GM12878 (cell line): ENCODE results near the gene ZNF423. TPM values are rescaled to one million over a fixed set of nuclear protein-coding genes. Genes with fewer than 3 reads are reported as not detected.

Experiments
- ATAC-seq: fragments of 200-7000 bp; cut with Tn5 transposase; 3 replicates; pipeline ENCODE4 v1.9.1; 2020; ENCODE audit warnings: mild to moderate bottlenecking, moderate library complexity
- BruUV-seq: library from RNA; stranded (reverse); fragments of 400-500 nt; replicated peaks from 2 replicates; lab custom pipeline; 2021; lab: Mats Ljungman, UMichigan
- CTCF ChIA-PET: fragments of 300-600 bp; sonication (Branson Sonifier 250); formaldehyde crosslinking; extraction: SDS; loops from one replicate; lab custom pipeline; 2021; ENCODE audit warnings: inconsistent platforms; lab: Yijun Ruan, JAX
- POLR2A ChIA-PET: fragments of 350-600 bp; formaldehyde crosslinking; extraction: SDS; loops from one replicate; lab custom pipeline; 2021; ENCODE audit warnings: inconsistent platforms; lab: Charles Lee
- RAD21 ChIA-PET: fragments of 300-600 bp; sonication (Branson Sonifier 250); formaldehyde crosslinking; loops from one replicate; lab custom pipeline; 2023; ENCODE audit warnings: antibody characterized with exemption; ENCODE audit not compliant: unreplicated experiment; lab: Charles Lee
- SMC1A ChIA-PET: fragments of 300-600 bp; sonication (Branson Sonifier 250); formaldehyde crosslinking; loops from one replicate; lab custom pipeline; 2023; ENCODE audit not compliant: unreplicated experiment, uncharacterized antibody; lab: Charles Lee
- DNase-seq: peaks from one replicate; pipeline ENCODE4 v3.0.0-alpha.2; 2011; ENCODE audit warnings: low read depth, low spot score
- FAIRE-seq: peaks from 3 replicates; lab custom pipeline; 2011; peaks lifted over from hg19 to GRCh38; lab: Jason Lieb, UNC
- H2AFZ ChIP-seq: 2 replicates; pipeline ENCODE4 v1.6.0; 2011; ENCODE audit warnings: low read depth, low read length, control low read depth; ENCODE audit not compliant: control insufficient read depth
- H3K27ac ChIP-seq: 2 replicates; pipeline ENCODE4 v1.5.1; 2011; ENCODE audit warnings: control low read depth; ENCODE audit not compliant: control insufficient read depth, insufficient read depth
- H3K27me3 ChIP-seq, 2 experiments: replicated peaks in 1 of 2; 2 replicates each; pipeline versions ENCODE4 v1.6.0 to v1.6.1; 2011; ENCODE audit warnings: low read length in 1 of 2; ENCODE audit not compliant: control insufficient read depth in 2 of 2, insufficient read depth in 2 of 2
- H3K36me3 ChIP-seq, 2 experiments: 2 replicates each; pipeline ENCODE4 v1.5.1; 2011; ENCODE audit warnings: low read length in 1 of 2; ENCODE audit not compliant: control insufficient read depth in 2 of 2, insufficient read depth in 2 of 2
- H3K4me1 ChIP-seq: 2 replicates; pipeline ENCODE4 v1.6.1; 2011; ENCODE audit warnings: mild to moderate bottlenecking, low read length, moderate library complexity, mixed read lengths; ENCODE audit not compliant: control insufficient read depth, insufficient read depth
- H3K4me2 ChIP-seq: 2 replicates; pipeline ENCODE4 v1.6.0; 2011; ENCODE audit warnings: control low read depth; ENCODE audit not compliant: control insufficient read depth, insufficient read depth
- H3K4me3 ChIP-seq: fragments of 200-600 bp; sonication (generic); 2 replicates; pipeline ENCODE4 v1.5.1; 2016
- H3K79me2 ChIP-seq: 2 replicates; pipeline ENCODE4 v1.6.0; 2011; ENCODE audit warnings: low read length; ENCODE audit not compliant: control insufficient read depth, insufficient read depth
- H3K9ac ChIP-seq: 2 replicates; pipeline ENCODE4 v1.8.0; 2011; ENCODE audit warnings: low read length, control low read depth, mixed read lengths; ENCODE audit not compliant: control insufficient read depth, insufficient read depth
- H3K9me3 ChIP-seq: replicated peaks from 3 replicates; pipeline ENCODE4 v1.5.1; 2011; ENCODE audit warnings: mild to moderate bottlenecking, low read length; ENCODE audit not compliant: control insufficient read depth, insufficient read depth
- H4K20me1 ChIP-seq: 2 replicates; pipeline ENCODE4 v1.6.0; 2011; ENCODE audit not compliant: control insufficient read depth, insufficient read depth
- BMI1 ChIP-seq: fragments of 450-650 bp; IDR thresholded peaks from 2 replicates; pipeline ENCODE4 v1.6.1; 2016; ENCODE audit warnings: mild to moderate bottlenecking, moderate library complexity, borderline replicate concordance
- FOXM1 ChIP-seq: IDR thresholded peaks from 2 replicates; pipeline ENCODE4 v1.6.1; 2012; ENCODE audit warnings: low read depth, mild to moderate bottlenecking, inconsistent platforms, low read length, moderate library complexity
- MYB ChIP-seq: fragments of 150-350 bp; IDR thresholded peaks from 2 replicates; pipeline ENCODE4 v1.6.1; 2014; ENCODE audit warnings: mild to moderate bottlenecking, low read depth, low read length, borderline replicate concordance
- NFXL1 ChIP-seq: fragments of 450-650 bp; IDR thresholded peaks from 2 replicates; pipeline ENCODE4 v1.6.1; 2017; ENCODE audit warnings: antibody characterized with exemption, mild to moderate bottlenecking, borderline replicate concordance
- PAX5 ChIP-seq: IDR thresholded peaks from 2 replicates; pipeline ENCODE4 v1.6.1; 2011; ENCODE audit warnings: low read depth, low read length, borderline replicate concordance
- RFX5 ChIP-seq: IDR thresholded peaks from 2 replicates; pipeline ENCODE4 v1.6.1; 2011; ENCODE audit warnings: low read depth, low read length, improper control_type of control experiment
- RUNX3 ChIP-seq: IDR thresholded peaks from 2 replicates; pipeline ENCODE4 v1.6.1; 2012; ENCODE audit warnings: low read length, inconsistent platforms
- SP1 ChIP-seq: IDR thresholded peaks from one replicate; pipeline ENCODE4 v1.6.1; 2011; ENCODE audit warnings: low read depth, low read length
- SPI1 ChIP-seq: IDR thresholded peaks from 2 replicates; pipeline ENCODE4 v1.6.1; 2011; ENCODE audit warnings: low read depth, mild to moderate bottlenecking, low read length, moderate library complexity, borderline replicate concordance; ENCODE audit not compliant: insufficient read depth
- SREBF1 ChIP-seq: IDR thresholded peaks from 2 replicates; pipeline ENCODE4 v1.6.1; 2012; ENCODE audit warnings: mild to moderate bottlenecking, low read length
- SREBF2 ChIP-seq: IDR thresholded peaks from 2 replicates; pipeline ENCODE4 v1.6.1; 2012; ENCODE audit warnings: mild to moderate bottlenecking, low read length
- ZNF207 ChIP-seq: fragments of 450-650 bp; IDR thresholded peaks from 2 replicates; pipeline ENCODE4 v1.6.1; 2014; ENCODE audit warnings: antibody characterized with exemption, mild to moderate bottlenecking, borderline replicate concordance
- WGBS: methylation state at CpG from one replicate; pipeline ENCODE4 v1.1.6; 2016; ENCODE audit warnings: low lambda C conversion rate; ENCODE audit not compliant: insufficient replicate concordance, insufficient coverage; ENCODE audit errors: missing lambda C conversion rate; 5-methylcytosine and 5-hydroxymethylcytosine counted together
- in situ Hi-C: fragments of 300-500 bp; cut with MboI; formaldehyde crosslinking; loops from 9 replicates; pipeline ENCODE4 v1.14.3; 2018; ENCODE audit warnings: mixed read lengths
- intact Hi-C: fragments of 100-400 bp; cut with micrococcal nuclease; formaldehyde crosslinking; loops from one replicate; pipeline ENCODE4 v1.14.2; 2022; ENCODE audit not compliant: unreplicated experiment
- polyA plus RNA-seq, 11 experiments: library from polyadenylated mRNA; depleted of rRNA in 4 of 11; unstranded in 6 of 11; stranded (reverse) in 5 of 11; fragments of >200 nt; fragmentation: Nextera tagmentation in 4 of 11; fragmentation: Illumina TruSeq in 1 of 11; extraction: Ambion mirVana in 4 of 11; extraction: Trizol in 1 of 11; gene quantifications; 1 replicate in 1 of 11; 2 replicates in 10 of 11; pipeline versions ENCODE4 v1.2.1 to v1.2.3, GENCODE V29; 2011 to 2016; ENCODE audit warnings: inconsistent platforms in 2 of 11, missing spikeins in 2 of 11, low read depth in 1 of 11
- total RNA-seq, 4 experiments: library from RNA; depleted of rRNA in 3 of 4; stranded (reverse); fragments of >200 nt in 3 of 4; fragmentation: Illumina TruSeq in 1 of 4; extraction: Trizol in 1 of 4; gene quantifications; 2 replicates each; pipeline versions ENCODE4 v1.2.1 to v1.2.3, GENCODE V29; 2013 to 2021
- TF ChIP-seq, protein P1 (sequence below): fragments of 450-650 bp; IDR thresholded peaks from 2 replicates; pipeline ENCODE4 v1.6.1; 2018; ENCODE audit warnings: borderline replicate concordance, mild to moderate bottlenecking; ENCODE audit not compliant: partially characterized antibody
- TF ChIP-seq, protein P2 (sequence below): fragments of 450-650 bp; conservative IDR thresholded peaks from 2 replicates; pipeline ENCODE4 v1.6.1; 2017; ENCODE audit warnings: mild to moderate bottlenecking, moderate library complexity
- TF ChIP-seq, protein P3 (sequence below): fragments of 450-650 bp; IDR thresholded peaks from 2 replicates; pipeline ENCODE4 v1.6.1; 2016; ENCODE audit warnings: mild to moderate bottlenecking
- TF ChIP-seq, protein P4 (sequence below): fragments of 150-350 bp; IDR thresholded peaks from 2 replicates; pipeline ENCODE4 v1.6.1; 2014; ENCODE audit warnings: mild to moderate bottlenecking, low read depth, low read length

Gene ZNF423
- total and polyA plus RNA-seq, 10 of the 15 experiments (the other 5 are each of a cell fraction or from before 2014, with no cell fraction given): 0.03 to 0.64 (median 0.10) TPM

DNA sequence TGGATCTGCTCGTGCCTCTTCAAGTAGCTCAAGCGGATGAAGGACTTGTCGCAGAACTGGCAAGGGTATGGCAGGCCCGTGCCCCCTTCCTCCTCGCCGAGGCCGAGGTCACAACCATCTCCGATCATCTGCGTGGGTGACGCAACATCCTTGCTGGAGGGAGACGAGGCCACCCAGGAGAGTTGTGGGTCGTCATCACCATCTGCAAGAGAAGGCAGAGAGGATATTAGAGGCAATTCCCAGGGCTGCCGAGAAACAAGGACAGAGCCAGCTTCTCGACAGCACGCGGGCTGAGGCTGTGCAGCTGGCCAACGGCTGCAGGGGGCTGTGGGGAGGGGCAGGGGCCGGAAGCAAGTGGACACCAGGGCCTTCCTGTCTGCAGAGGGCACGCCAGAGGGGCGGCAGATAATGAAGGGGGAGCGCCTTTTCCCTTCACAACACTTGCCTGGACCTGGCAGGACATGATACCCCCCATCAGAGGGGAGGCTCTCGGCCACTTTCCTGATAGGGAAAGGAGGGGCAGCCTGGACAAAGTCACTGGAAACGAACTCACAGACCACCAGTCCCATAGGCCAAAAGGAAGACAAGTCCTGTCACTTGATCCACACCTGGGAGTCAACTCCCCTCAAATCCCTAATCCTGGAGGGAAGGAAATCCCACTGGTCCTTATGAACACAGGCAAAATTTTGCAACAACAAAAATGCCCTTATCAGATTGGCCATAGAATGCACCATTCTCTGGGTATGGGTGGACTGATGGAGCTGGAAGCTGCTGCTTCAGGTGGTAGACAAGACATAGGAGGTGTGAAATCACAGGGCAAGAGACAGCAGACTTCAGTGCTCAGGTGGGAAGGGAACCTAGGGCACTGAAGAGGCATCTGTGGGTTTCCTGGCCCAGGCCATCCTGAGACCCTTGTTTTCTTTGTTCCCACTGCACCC lies 217.0 kb downstream of the ZNF423 start:
- CTCF ChIA-PET: interaction anchor here (0.7 kb wide), 1 partner anchor 57 kb away, joined by 3 read pairs; no protein-coding TSS in a partner anchor
- H2AFZ ChIP-seq: no peak overlapping the region
- SMC1A ChIA-PET: no interaction called here
- TF ChIP-seq, protein P1, sequence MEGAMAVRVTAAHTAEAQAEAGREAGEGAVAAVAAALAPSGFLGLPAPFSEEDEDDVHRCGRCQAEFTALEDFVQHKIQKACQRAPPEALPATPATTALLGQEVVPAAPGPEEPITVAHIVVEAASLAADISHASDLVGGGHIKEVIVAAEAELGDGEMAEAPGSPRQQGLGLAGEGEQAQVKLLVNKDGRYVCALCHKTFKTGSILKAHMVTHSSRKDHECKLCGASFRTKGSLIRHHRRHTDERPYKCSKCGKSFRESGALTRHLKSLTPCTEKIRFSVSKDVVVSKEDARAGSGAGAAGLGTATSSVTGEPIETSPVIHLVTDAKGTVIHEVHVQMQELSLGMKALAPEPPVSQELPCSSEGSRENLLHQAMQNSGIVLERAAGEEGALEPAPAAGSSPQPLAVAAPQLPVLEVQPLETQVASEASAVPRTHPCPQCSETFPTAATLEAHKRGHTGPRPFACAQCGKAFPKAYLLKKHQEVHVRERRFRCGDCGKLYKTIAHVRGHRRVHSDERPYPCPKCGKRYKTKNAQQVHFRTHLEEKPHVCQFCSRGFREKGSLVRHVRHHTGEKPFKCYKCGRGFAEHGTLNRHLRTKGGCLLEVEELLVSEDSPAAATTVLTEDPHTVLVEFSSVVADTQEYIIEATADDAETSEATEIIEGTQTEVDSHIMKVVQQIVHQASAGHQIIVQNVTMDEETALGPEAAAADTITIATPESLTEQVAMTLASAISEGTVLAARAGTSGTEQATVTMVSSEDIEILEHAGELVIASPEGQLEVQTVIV: no peak
- TF ChIP-seq PAX5 (no peak), SPI1 (no peak), SP1 (no peak), FOXM1 (no peak), MYB (no peak), ZNF207 (no peak), SREBF1 (no peak), RFX5 (no peak), SREBF2 (no peak), NFXL1 (no peak), BMI1 (no peak), RUNX3 (no peak)
- TF ChIP-seq, protein P2, sequence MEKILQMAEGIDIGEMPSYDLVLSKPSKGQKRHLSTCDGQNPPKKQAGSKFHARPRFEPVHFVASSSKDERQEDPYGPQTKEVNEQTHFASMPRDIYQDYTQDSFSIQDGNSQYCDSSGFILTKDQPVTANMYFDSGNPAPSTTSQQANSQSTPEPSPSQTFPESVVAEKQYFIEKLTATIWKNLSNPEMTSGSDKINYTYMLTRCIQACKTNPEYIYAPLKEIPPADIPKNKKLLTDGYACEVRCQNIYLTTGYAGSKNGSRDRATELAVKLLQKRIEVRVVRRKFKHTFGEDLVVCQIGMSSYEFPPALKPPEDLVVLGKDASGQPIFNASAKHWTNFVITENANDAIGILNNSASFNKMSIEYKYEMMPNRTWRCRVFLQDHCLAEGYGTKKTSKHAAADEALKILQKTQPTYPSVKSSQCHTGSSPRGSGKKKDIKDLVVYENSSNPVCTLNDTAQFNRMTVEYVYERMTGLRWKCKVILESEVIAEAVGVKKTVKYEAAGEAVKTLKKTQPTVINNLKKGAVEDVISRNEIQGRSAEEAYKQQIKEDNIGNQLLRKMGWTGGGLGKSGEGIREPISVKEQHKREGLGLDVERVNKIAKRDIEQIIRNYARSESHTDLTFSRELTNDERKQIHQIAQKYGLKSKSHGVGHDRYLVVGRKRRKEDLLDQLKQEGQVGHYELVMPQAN: no peak
- TF ChIP-seq, protein P3, sequence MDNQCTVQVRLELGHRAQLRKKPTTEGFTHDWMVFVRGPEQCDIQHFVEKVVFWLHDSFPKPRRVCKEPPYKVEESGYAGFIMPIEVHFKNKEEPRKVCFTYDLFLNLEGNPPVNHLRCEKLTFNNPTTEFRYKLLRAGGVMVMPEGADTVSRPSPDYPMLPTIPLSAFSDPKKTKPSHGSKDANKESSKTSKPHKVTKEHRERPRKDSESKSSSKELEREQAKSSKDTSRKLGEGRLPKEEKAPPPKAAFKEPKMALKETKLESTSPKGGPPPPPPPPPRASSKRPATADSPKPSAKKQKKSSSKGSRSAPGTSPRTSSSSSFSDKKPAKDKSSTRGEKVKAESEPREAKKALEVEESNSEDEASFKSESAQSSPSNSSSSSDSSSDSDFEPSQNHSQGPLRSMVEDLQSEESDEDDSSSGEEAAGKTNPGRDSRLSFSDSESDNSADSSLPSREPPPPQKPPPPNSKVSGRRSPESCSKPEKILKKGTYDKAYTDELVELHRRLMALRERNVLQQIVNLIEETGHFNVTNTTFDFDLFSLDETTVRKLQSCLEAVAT: no peak
- TF ChIP-seq, protein P4, sequence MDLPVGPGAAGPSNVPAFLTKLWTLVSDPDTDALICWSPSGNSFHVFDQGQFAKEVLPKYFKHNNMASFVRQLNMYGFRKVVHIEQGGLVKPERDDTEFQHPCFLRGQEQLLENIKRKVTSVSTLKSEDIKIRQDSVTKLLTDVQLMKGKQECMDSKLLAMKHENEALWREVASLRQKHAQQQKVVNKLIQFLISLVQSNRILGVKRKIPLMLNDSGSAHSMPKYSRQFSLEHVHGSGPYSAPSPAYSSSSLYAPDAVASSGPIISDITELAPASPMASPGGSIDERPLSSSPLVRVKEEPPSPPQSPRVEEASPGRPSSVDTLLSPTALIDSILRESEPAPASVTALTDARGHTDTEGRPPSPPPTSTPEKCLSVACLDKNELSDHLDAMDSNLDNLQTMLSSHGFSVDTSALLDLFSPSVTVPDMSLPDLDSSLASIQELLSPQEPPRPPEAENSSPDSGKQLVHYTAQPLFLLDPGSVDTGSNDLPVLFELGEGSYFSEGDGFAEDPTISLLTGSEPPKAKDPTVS: no peak

More for the DNA sequence above, 217.0 kb downstream of the ZNF423 start:
- ATAC-seq: no peak
- H3K27me3 ChIP-seq: no peaks in the 10 kb centered on the region; a peak in 1 of 4 replicates
- no peaks in the 10 kb centered on the region for H4K20me1 ChIP-seq
- no peak overlapping the region for H3K4me2 ChIP-seq
- peaks cover 20% of the 10 kb centered on the region for H3K4me1 ChIP-seq
- no peak for FAIRE-seq
- H3K9ac ChIP-seq: no peak overlapping the region
- H3K79me2 ChIP-seq: no peaks in the 10 kb centered on the region
- no peak for DNase-seq
- no peaks in the 10 kb centered on the region for H3K9me3 ChIP-seq
- H3K27ac ChIP-seq: no peak overlapping the region
- POLR2A ChIA-PET: no interaction called here
- intact Hi-C loops (no loop called here), in situ Hi-C loops (no loop called here)
- RAD21 ChIA-PET: no interaction called here
- H3K4me3 ChIP-seq: no peak overlapping the region
- H3K36me3 ChIP-seq: no peaks in the 10 kb centered on the region
- 16% methylated on average over 19 of the region's 23 CpGs for WGBS
- no TSS peak for BruUV-seq
